Astrocyte (in vitro differentiated cells and primary cell): ENCODE data around the gene CAT. TPM values are rescaled to one million over a fixed set of nuclear protein-coding genes. Genes with fewer than 3 reads are reported as not detected.

Experiments
- DNase-seq: peaks from one replicate; pipeline ENCODE4 v3.0.0-alpha.2; 2010; ENCODE audit warnings: low read depth
- FAIRE-seq: peaks from 2 replicates; lab custom pipeline; 2011; peaks lifted over from hg19 to GRCh38; lab: Jason Lieb, UNC
- H2AFZ ChIP-seq: 2 replicates; pipeline ENCODE4 v1.6.0; 2012; ENCODE audit warnings: low read depth, low read length, inconsistent platforms
- H3K27ac ChIP-seq: 2 replicates; pipeline ENCODE4 v1.5.1; 2011; ENCODE audit warnings: low read depth, low read length, inconsistent platforms
- H3K27me3 ChIP-seq: 2 replicates; pipeline ENCODE4 v1.6.0; 2011; ENCODE audit warnings: low read length, inconsistent platforms; ENCODE audit not compliant: insufficient read depth
- H3K36me3 ChIP-seq: 2 replicates; pipeline ENCODE4 v1.5.1; 2011; ENCODE audit warnings: low read length, inconsistent platforms; ENCODE audit not compliant: insufficient read depth
- H3K4me1 ChIP-seq: 2 replicates; pipeline ENCODE4 v1.5.1; 2011; ENCODE audit warnings: low read length, inconsistent platforms; ENCODE audit not compliant: insufficient read depth
- H3K4me2 ChIP-seq: 2 replicates; pipeline ENCODE4 v1.6.0; 2012; ENCODE audit warnings: low read length, inconsistent platforms
- H3K4me3 ChIP-seq: 2 replicates; pipeline ENCODE4 v1.5.1; 2011; ENCODE audit warnings: low read depth, mild to moderate bottlenecking, low read length, inconsistent platforms; ENCODE audit not compliant: insufficient read depth
- H3K79me2 ChIP-seq: 2 replicates; pipeline ENCODE4 v1.6.0; 2012; ENCODE audit warnings: mild to moderate bottlenecking, low read length, inconsistent platforms; ENCODE audit not compliant: insufficient read depth
- H3K9ac ChIP-seq: 2 replicates; pipeline ENCODE4 v1.6.0; 2012; ENCODE audit warnings: mild to moderate bottlenecking, low read length, inconsistent platforms
- H3K9me3 ChIP-seq: 2 replicates; pipeline ENCODE4 v1.5.1; 2012; ENCODE audit warnings: low read depth, mild to moderate bottlenecking, low read length, inconsistent platforms; ENCODE audit not compliant: insufficient read depth
- H4K20me1 ChIP-seq: 2 replicates; pipeline ENCODE4 v1.6.0; 2012; ENCODE audit warnings: low read length, inconsistent platforms; ENCODE audit not compliant: insufficient read depth
- H3K27ac Mint-ChIP-seq: one replicate; pipeline ENCODE4 v1.8.0; 2021; ENCODE audit warnings: mild to moderate bottlenecking, mixed read lengths; ENCODE audit not compliant: unreplicated experiment
- H3K27me3 Mint-ChIP-seq: one replicate; pipeline ENCODE4 v1.8.0; 2021; ENCODE audit warnings: low read depth, mixed read lengths; ENCODE audit not compliant: unreplicated experiment
- H3K36me3 Mint-ChIP-seq: one replicate; pipeline ENCODE4 v1.8.0; 2021; ENCODE audit warnings: low read depth, mixed read lengths; ENCODE audit not compliant: unreplicated experiment
- H3K4me1 Mint-ChIP-seq: one replicate; pipeline ENCODE4 v1.8.0; 2021; ENCODE audit warnings: low read depth, mixed read lengths; ENCODE audit not compliant: unreplicated experiment
- H3K4me3 Mint-ChIP-seq: one replicate; pipeline ENCODE4 v1.8.0; 2021; ENCODE audit warnings: mild to moderate bottlenecking, moderate library complexity, mixed read lengths; ENCODE audit not compliant: unreplicated experiment
- H3K9me3 Mint-ChIP-seq: one replicate; pipeline ENCODE4 v1.8.0; 2021; ENCODE audit warnings: mild to moderate bottlenecking, mixed read lengths; ENCODE audit not compliant: unreplicated experiment
- CTCF ChIP-seq: IDR thresholded peaks from 2 replicates; pipeline ENCODE4 v1.5.1; 2011; ENCODE audit warnings: low read depth, mild to moderate bottlenecking, inconsistent platforms, low read length, moderate library complexity; ENCODE audit not compliant: insufficient read depth
- EZH2 ChIP-seq: IDR thresholded peaks from 2 replicates; pipeline ENCODE4 v1.6.1; 2012; ENCODE audit warnings: mild to moderate bottlenecking, low read length, inconsistent platforms; ENCODE audit not compliant: insufficient read depth
- total RNA-seq: library from RNA; stranded (reverse); gene quantifications from 2 replicates; pipeline ENCODE4 v1.2.1, GENCODE V29; 2021

Gene CAT
- total RNA-seq, 1 donor from 2014 or later, result 17.6 TPM

- Mint-ChIP-seq H3K4me3 (no peak overlapping the region), H3K36me3 (no peaks in the 10 kb centered on the region), H3K9me3 (peaks cover 14% of the 10 kb centered on the region), H3K27me3 (no peaks in the 10 kb centered on the region), H3K27ac (no peak overlapping the region), H3K4me1 (no peaks in the 10 kb centered on the region)
- Histone ChIP-seq H3K27me3 (no peaks in the 10 kb centered on the region), H3K4me1 (no peaks in the 10 kb centered on the region), H4K20me1 (no peaks in the 10 kb centered on the region), H3K9ac (no peak overlapping the region), H3K4me3 (no peak overlapping the region), H3K36me3 (no peaks in the 10 kb centered on the region), H3K27ac (no peak overlapping the region), H3K4me2 (no peak overlapping the region), H3K9me3 (peaks cover 9% of the 10 kb centered on the region), H2AFZ (no peak overlapping the region), H3K79me2 (no peaks in the 10 kb centered on the region)
- no peak for DNase-seq
- TF ChIP-seq CTCF, result no peak
- TF ChIP-seq EZH2, result no peak
- no peak for FAIRE-seq
Measured at GRCh38 chr11:34413263-34413662, 25.5 kb upstream of the CAT start.

GRCh38 chr11:34415538-34415937, 23.2 kb upstream of the CAT start:
- H3K4me3 ChIP-seq, result no peak overlapping the region
- no peak overlapping the region for H3K4me3 Mint-ChIP-seq
- no peak for TF ChIP-seq CTCF
- no peak for TF ChIP-seq EZH2

GRCh38 chr11:34416088-34416487, 22.6 kb upstream of the CAT start:
- Mint-ChIP-seq H3K27ac (no peak overlapping the region), H3K36me3 (no peaks in the 10 kb centered on the region), H3K4me1 (no peaks in the 10 kb centered on the region), H3K4me3 (no peak overlapping the region), H3K9me3 (peaks cover 12% of the 10 kb centered on the region), H3K27me3 (no peaks in the 10 kb centered on the region)
- no peak for DNase-seq
- Histone ChIP-seq H3K79me2 (no peaks in the 10 kb centered on the region), H3K9ac (no peak overlapping the region), H3K27ac (no peak overlapping the region), H4K20me1 (no peaks in the 10 kb centered on the region), H3K4me2 (no peak overlapping the region), H2AFZ (no peak overlapping the region), H3K9me3 (peaks cover 9% of the 10 kb centered on the region), H3K4me1 (no peaks in the 10 kb centered on the region), H3K27me3 (no peaks in the 10 kb centered on the region), H3K4me3 (no peak overlapping the region), H3K36me3 (no peaks in the 10 kb centered on the region)
- no peak for FAIRE-seq
- TF ChIP-seq EZH2, result no peak
- no peak for TF ChIP-seq CTCF

More at GRCh38 chr11:34415538-34415937, 23.2 kb upstream of the CAT start:
- Histone ChIP-seq H3K4me1 (no peaks in the 10 kb centered on the region), H4K20me1 (no peaks in the 10 kb centered on the region), H3K9me3 (peaks cover 9% of the 10 kb centered on the region), H3K27ac (no peak overlapping the region), H2AFZ (no peak overlapping the region), H3K27me3 (no peaks in the 10 kb centered on the region), H3K4me2 (no peak overlapping the region), H3K9ac (no peak overlapping the region), H3K36me3 (no peaks in the 10 kb centered on the region), H3K79me2 (no peaks in the 10 kb centered on the region)
- H3K27ac Mint-ChIP-seq, result no peak overlapping the region
- H3K36me3 Mint-ChIP-seq, result no peaks in the 10 kb centered on the region
- no peaks in the 10 kb centered on the region for H3K27me3 Mint-ChIP-seq
- H3K9me3 Mint-ChIP-seq, result peaks cover 12% of the 10 kb centered on the region
- FAIRE-seq (no peak), DNase-seq (no peak)
- no peaks in the 10 kb centered on the region for H3K4me1 Mint-ChIP-seq
